Forelimb muscle (tissue), 1 donor: ENCODE results near the gene NEFH. TPM values are rescaled to one million over a fixed set of nuclear protein-coding genes. Genes with fewer than 3 reads are reported as not detected.

Experiments
- polyA plus RNA-seq: library from polyadenylated mRNA; unstranded; fragments of 120-200 nt; gene quantifications from one replicate; pipeline ENCODE4 v1.2.1, GENCODE V29; 2013; ENCODE audit not compliant: insufficient read length

Gene NEFH
- polyA plus RNA-seq, 1 donor = 1.5 TPM

Other genes with a start within 250 kb of the NEFH start
- gene RHBDD3, start 212.2 kb upstream of the NEFH start, polyA plus RNA-seq = 22.9 TPM
- gene EWSR1, start 211.9 kb upstream of the NEFH start, polyA plus RNA-seq = 157 TPM
- 9.6 TPM for gene GAS2L1, start 173.6 kb upstream of the NEFH start, polyA plus RNA-seq
- 2.5 TPM for gene RASL10A, start 164.5 kb upstream of the NEFH start, polyA plus RNA-seq
- 23.9 TPM for gene AP1B1, start 91.6 kb upstream of the NEFH start, polyA plus RNA-seq
- gene RFPL1, start 41.6 kb upstream of the NEFH start, polyA plus RNA-seq = not detected
- 22.4 TPM for gene THOC5, start 73.5 kb downstream of the NEFH start, polyA plus RNA-seq
- gene NIPSNAP1, start 100.9 kb downstream of the NEFH start, polyA plus RNA-seq = 28.2 TPM
- gene NF2, start 123.4 kb downstream of the NEFH start, polyA plus RNA-seq = 18.0 TPM
- 0.14 TPM for gene CABP7, start 239.8 kb downstream of the NEFH start, polyA plus RNA-seq